GM12874 (cell line): ENCODE results near the gene ITPRIP.

Experiments used
- TF ChIP-seq, protein P1 (sequence below): IDR thresholded peaks from 2 replicates; pipeline ENCODE4 v1.5.1; 2011; ENCODE audit warnings: low read depth, mild to moderate bottlenecking, control low read depth, low read length, moderate library complexity; ENCODE audit not compliant: insufficient read depth

Gene ITPRIP

DNA sequence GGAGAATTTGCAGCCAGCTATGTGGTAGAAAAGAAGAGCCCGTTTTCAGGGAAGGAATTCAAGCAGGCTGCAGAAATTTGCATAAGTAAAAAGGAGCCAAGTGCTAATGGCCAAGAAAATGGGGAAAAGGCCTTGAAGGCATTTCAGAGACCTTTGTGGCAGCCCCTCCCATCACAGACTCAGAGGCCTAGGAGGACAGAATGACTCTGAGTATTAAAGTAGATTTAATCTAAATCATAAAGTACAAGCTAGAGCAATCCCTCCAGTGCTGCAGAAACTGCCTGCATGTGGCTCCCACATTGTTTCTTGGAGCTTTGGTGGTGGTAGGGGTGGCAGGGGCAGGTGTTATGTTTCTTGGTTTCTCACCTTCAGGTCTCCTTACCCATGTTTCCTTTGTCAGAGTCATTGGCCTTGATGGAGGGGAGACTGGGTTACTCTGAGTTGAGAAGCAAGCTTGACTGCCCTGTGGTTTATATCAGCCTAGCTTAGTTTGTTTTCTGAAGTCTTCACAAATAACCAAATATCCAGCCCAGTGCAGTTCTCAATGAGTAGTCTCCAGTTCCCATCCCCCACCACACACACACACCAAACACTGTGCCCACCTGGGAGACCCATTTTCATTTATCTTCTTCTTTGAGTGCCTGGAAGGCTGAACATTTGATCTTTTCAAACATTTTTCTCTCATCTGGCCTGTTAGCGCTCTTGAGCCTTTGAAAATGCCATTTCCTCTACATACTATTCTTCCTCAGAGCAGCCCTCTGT is 34.5 kb downstream of the ITPRIP start:
- TF ChIP-seq, protein P1, sequence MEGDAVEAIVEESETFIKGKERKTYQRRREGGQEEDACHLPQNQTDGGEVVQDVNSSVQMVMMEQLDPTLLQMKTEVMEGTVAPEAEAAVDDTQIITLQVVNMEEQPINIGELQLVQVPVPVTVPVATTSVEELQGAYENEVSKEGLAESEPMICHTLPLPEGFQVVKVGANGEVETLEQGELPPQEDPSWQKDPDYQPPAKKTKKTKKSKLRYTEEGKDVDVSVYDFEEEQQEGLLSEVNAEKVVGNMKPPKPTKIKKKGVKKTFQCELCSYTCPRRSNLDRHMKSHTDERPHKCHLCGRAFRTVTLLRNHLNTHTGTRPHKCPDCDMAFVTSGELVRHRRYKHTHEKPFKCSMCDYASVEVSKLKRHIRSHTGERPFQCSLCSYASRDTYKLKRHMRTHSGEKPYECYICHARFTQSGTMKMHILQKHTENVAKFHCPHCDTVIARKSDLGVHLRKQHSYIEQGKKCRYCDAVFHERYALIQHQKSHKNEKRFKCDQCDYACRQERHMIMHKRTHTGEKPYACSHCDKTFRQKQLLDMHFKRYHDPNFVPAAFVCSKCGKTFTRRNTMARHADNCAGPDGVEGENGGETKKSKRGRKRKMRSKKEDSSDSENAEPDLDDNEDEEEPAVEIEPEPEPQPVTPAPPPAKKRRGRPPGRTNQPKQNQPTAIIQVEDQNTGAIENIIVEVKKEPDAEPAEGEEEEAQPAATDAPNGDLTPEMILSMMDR = no peak

- TF ChIP-seq, protein P1 = no peak
These were observed 36.2 kb downstream of the ITPRIP start for GRCh38 chr10:104301907-104302690.

DNA sequence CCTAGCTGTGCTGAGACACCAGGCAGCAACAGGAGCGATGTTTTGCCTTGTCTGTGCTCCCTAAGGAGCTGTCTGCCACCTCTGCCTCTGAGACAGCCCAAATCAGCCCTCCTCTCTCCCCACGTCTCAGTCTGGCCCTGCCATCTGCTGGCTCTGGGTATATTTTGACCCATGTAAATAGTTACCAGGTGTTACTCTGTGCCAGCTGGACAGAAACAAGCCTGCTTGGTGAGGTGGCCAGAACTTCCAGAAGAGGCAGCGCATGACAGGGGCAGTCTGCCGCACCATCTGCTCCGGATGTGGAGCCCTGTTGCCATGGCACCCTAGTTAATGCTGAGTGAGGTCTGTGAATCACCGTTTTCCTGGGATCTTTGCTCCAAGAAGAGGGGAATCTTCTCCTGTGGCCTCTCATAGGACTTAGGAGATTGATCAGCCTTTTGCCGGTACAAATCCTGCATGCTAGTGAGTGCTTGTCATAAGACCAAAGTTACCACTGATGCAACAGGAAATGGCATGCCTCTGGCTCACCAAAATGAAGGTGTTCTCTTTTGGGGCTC is 37.5 kb downstream of the ITPRIP start:
- TF ChIP-seq, protein P1 = no peak

- TF ChIP-seq, protein P1 = no peak
These were observed 38.1 kb downstream of the ITPRIP start for GRCh38 chr10:104300002-104300735.

DNA sequence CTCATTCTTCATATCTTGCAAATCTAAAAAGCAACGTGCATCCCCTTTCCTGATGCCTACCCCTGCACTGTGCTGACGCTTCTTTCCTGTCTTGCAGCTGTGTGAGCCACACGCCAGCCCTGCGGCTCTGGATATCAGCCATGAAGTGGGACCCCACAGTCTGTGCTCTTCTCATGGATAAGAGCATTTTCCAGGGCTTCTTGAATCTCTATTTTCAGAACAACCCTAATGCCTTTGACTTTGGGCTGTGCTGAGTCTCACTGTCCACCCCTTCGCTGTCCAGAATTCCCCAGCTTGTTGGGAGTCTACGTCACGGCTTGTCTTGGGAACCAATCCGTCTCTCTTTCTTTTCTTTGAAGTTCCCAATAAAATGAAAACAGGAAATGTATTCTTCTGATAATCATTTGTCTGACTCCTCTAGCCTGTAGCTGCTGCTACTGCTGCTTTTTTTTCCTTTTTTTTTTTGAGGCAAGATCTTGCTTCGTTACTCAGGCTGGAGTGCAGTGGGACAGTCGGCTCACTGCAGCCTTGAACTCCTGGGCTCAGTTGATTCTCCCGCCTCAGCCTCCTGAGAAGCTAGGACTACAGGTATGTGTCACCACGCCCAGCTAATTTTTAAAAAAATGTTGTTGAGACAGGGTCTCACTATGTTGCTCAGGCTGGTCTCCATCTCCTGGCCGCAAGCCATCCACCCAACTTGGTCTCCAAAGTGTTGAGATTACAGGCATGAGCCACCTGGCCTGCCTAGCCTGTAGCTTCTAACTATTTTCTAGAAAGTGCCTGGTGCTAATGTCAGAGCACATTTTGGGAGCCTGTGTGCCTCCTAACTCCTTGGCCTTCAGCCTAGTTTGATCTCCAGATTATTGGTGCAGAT is 39.0 kb downstream of the ITPRIP start:
- TF ChIP-seq, protein P1 = no peak

- TF ChIP-seq, protein P1 = peak; percentile 54; the same call in 1 of the 2 replicates
These were observed 40.3 kb downstream of the ITPRIP start for GRCh38 chr10:104297697-104298660.
